Glomerular endothelial cell (primary cell): ENCODE data around the gene RPUSD1. TPM values are rescaled to one million over a fixed set of nuclear protein-coding genes. Genes with fewer than 3 reads are reported as not detected.

Experiments used
- DNase-seq: peaks from one replicate; pipeline ENCODE4 v3.0.0-alpha.2; 2011; ENCODE audit warnings: low read depth, low spot score; ENCODE audit errors: extremely low read depth
- total RNA-seq: library from RNA; depleted of rRNA; stranded (reverse); fragments of >200 nt; gene quantifications from 2 replicates; pipeline ENCODE4 v1.2.3, GENCODE V29; 2015

RPUSD1 gene
- total RNA-seq, 1 donor from 2014 or later, result 42.1 TPM

GRCh38 chr16:799948-800833 lies 12.0 kb upstream of the RPUSD1 start, which contains the start of gene GNG13:
TSS of gene GNG13 (minus strand) at chr16:800734. CDS start at chr16:799077, 1,657 bp downstream.
- no peak for DNase-seq

DNA sequence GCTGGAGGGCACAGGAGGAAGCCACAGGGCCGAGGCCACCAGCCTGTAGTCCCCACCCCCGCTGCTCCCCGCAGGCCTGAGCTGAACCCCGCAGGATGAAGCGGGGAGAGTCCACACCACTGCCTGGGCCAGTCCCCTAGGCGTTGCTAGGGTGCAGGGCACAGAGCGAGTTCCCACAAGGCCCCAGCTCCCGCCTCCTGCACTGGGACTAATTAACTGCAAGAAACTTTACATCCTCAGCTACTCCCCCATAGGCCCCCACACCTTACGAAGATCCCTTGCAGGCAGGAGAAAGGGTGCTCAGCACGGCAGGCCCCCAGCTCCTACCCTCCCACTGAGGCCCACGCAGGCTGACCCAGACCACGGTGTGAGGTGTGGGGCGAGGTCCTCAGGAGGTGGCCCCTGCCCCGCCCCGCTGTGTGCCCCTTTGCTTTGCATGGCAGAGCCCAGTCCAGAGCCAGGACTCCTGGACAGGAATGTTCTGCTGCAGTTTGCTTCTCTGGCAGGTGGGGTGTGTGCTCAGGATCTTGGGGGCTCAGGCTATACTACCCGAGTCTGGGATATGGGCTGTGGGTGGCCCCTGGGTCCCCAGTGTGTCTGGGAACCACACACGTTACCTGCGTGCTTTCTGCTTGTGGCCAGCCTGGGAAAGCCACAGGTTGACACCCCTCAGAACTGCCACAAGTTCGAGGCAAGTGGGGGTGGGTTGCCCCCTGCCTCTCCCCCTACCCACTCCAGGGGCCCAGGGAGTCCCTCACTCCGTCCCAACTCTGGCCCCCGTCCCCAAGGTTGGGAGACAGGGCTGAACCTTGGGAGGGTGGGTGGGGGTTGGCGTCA lies 11.1 kb upstream of the RPUSD1 start:
- DNase-seq, result no peak

- DNase-seq, result no peak
These were observed 10.5 kb upstream of the RPUSD1 start for GRCh38 chr16:798666-799065.

DNA sequence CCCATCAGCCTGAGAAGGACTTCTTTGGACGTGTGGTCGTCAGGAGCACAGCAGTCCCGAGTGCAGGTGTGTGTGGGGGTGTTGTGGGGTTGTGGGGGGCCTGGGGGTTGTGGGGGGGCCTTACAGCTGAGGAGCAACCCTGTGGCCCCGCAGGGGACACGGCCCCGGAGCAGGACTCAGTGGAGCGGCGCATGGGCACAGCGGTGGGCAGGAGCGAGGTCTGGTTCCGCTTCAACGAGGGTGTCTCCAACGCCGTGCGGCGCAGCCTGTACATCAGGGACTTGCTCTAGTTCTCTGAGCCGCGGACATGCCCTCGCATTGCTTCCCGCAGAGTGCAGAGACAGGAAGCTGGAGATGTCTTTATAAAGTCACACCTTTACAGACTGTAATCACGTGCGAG lies 9.5 kb upstream of the RPUSD1 start:
- DNase-seq, result no peak

DNA sequence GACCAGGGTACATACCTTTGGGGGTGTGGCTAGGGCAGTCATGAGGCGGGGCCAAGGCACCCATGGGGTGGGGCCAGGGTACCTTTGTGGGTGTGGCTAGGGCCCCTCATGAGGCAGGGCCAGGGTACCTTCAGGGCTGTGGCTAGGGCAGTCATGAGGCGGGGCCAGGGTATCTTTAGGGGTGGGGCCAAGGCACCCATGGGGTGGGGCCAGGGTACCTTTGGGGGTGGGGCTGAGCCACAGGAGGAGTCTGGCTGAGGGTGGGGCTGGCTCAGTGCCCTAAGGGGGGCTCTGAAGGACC lies 8.9 kb upstream of the RPUSD1 start:
- DNase-seq, result no peak

DNA sequence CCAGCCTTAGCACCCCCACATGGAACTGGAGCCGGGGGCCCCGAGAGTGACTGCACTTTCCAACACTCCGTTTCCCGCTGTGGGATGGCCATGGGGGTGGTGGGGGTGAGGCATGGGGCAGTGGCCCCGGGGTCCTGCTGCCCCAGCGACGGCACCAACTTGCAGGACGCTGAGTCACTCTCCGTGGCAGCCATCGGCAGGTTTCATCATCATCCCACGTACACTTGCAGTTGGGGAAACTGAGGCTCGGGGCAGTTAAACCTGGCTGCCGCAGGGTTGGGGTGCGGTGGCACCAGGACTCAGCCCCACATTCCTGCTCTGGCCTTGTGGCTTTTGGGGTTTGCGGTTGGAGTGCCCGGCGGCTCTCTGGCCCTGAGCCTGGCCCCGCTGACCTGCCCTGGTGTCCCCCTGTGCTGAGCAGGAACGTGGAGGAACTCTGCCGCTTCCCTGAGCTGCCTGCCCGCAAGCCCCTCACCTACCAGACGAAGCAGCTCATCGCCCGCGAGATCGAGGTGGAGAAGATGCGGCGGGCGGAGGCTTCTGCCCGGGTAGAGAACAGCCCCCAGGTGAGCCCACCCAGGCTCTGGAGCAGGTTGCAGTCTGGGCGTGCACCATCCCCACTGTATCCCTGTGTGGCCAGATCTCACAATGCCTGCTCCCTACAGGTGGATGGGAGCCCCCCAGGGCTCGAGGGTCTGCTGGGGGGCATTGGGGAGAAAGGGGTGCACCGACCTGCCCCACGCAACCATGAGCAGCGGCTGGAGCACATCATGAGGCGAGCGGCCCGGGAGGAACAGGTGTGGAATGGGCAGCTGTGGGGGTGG lies 8.3 kb upstream of the RPUSD1 start:
- no peak for DNase-seq

DNA sequence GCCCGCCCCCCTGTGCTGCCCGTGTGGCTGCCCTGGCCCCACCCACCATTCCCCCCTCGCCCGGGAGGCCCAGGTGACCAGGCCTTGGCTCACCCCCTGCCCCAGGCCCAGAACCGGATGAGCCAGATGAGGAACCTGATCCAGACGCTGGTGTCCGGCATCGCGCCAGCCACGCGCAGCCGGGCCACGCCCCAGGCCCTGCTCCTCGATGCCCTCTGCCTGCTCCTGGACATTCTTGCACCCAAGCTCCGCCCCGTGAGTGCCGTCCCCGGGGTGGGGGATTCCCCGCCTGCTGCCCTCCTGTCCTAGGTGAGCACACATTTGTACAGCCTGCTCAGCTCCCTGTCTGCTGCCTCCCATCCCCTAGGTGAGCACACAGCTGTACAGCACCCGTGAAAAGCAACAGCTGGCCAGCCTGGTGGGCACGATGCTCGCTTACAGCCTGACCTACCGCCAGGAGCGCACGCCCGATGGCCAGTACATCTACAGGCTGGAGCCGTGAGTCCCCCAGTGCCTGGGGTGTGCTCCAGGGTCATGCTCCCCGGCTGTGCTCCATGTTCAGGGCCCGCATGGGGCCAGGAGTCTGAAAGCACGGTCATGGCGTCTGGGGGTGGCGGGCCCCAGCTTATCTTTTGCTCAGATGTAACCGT lies 7.5 kb upstream of the RPUSD1 start:
- DNase-seq, result no peak

DNA sequence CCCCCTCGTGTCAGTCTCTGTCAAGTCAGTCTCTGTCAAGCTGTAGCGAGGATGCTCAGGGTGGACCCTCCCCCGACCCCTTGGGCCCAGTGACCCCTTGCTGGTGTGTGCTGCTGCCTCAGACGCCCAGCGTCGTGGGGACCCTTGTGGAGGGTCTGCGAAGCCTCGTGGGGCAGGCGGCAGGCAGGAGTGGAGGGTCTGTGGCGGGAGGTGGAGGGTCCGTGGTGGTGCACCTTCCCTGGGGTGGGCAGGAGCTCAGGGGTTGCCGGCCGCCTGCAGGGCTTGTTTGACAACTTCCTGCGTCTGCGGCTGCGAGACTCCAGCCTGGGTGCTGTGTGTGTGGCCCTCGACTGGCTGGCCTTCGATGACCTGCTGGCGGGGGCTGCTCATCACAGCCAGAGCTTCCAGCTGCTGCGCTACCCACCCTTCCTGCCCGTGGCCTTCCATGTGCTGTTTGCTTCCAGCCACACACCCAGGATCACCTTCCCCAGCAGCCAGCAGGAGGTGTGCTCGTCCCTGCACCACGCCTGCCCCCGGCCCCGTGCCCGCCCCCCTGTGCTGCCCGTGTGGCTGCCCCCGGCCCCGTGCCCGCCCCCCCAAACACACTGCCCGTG lies 6.8 kb upstream of the RPUSD1 start:
- no peak for DNase-seq

GRCh38 chr16:794091-794822 lies 6.1 kb upstream of the RPUSD1 start:
- DNase-seq, result no peak

DNA sequence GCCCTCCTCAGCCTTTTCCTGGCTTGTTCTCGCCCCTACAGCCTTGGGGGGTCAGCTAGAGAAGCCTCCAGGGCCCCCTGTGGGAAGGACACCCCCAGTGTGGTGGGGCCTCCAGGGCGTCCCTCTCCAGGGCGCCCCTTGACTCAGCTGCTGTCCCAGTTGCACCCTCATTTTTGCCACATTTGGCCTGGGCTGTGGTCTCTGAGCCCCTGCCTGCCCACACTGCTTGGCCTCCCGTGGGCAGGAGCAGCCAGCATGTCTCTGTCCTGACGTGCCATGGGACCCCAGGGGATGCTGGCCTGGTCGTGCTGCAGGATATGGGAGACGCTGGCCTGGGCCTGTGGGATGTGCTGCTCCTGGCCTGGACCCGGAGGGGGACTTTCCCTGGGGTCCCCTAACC lies 5.2 kb upstream of the RPUSD1 start:
- DNase-seq, result no peak

DNA sequence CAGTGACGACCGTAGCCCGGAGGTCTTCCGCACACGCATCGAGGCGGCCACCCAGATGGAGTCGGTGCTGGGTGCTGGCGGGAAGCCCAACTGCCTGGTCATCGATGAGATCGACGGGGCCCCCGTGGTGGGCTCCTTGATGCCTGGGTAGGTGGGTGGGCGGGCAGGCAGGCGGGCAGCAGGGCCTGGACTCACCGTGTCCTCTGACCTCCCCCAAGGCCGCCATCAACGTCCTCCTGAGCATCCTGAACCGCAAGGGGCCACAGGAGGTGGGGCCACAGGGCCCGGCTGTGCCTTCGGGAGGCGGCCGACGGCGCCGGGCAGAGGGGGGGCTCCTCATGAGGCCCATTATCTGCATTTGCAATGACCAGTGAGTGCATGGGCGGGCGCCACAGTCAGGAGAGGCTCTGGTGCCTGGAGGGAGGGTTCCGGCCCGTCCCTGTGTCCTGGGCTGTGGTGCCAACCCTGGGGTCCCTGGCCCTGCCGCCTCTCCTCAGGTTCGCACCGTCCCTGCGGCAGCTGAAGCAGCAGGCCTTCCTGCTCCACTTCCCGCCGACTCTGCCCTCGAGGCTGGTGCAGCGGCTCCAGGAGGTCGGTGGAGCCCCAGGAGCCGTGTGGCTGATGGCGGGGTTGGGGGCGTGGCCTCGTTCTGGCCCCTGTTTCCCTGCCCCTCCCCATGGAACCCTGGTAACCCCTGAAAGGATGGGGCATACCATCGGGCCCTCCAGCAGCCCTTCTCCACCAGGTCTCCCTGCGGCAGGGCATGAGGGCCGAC lies 4.2 kb upstream of the RPUSD1 start:
- DNase-seq, result no peak

GRCh38 chr16:791131-791530 lies 3.0 kb upstream of the RPUSD1 start:
- no peak for DNase-seq

GRCh38 chr16:790086-790485 lies 1.9 kb upstream of the RPUSD1 start:
- no peak for DNase-seq

DNA sequence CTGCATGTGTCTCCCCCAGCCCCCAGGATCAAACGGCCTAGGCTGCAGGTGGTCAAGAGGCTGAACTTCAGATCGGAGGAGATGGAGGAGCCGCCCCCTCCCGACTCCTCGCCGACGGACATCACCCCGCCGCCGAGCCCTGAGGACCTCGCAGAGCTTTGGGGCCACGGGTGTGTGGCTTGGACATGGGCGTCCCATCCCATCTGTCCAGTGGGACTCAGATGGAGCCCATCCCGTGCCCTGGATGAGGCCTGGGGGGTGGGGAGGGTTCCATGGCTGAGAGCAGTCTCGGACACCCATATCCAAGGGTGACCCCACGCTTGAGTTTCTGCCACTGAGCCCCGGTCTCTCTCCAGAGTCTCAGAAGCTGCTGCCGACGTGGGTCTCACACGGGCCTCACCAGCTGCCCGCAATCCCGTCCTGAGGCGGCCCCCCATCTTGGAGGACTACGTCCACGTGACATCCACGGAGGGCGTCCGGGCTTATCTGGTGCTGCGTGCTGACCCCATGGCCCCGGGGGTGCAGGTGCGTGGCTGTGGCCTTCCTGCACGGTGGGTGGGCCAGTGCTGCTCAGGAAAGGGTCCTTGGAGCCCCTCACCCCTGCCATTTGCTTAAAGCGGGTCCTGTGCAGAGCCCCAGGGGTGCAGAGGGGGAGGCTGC lies 1.1 kb upstream of the RPUSD1 start:
- no peak for DNase-seq

DNA sequence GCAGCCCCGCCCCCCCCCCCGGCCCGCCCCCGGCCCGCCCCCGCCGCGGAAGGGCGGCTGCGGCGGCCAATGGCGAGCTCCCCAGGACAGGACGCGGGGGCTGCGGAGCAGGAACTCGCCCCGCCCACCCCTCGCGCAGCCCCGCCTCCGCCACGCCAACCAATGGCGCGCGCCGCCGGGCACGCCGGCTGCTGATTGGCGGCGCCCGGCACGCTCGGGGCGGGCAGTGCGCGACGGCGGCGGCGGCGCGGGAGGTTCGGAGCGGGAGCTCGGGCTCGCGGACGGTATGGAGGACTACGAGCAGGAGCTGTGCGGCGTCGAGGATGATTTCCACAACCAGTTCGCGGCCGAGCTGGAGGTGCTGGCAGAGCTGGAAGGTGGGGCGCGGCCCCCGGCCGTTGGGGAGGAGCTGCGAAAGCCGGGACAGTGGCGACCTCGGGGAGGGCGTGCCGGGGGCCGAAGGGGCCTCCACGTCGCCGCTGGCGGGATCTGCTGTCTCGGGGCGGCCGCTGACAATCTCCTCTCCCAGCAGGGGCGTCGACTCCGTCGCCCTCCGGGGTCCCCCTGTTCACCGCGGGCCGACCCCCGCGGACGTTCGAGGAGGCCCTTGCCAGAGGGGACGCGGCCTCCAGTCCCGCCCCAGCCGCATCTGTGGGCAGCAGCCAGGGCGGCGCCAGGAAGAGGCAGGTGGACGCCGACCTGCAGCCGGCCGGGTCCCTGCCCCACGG lies 382 bp upstream of the RPUSD1 start, which contains the start of gene CHTF18:
TSS of gene CHTF18 (plus strand) at position 222 of the 728 bp plus-strand sequence. CDS start at position 287, 65 bp downstream.
- DNase-seq, result no peak

DNA sequence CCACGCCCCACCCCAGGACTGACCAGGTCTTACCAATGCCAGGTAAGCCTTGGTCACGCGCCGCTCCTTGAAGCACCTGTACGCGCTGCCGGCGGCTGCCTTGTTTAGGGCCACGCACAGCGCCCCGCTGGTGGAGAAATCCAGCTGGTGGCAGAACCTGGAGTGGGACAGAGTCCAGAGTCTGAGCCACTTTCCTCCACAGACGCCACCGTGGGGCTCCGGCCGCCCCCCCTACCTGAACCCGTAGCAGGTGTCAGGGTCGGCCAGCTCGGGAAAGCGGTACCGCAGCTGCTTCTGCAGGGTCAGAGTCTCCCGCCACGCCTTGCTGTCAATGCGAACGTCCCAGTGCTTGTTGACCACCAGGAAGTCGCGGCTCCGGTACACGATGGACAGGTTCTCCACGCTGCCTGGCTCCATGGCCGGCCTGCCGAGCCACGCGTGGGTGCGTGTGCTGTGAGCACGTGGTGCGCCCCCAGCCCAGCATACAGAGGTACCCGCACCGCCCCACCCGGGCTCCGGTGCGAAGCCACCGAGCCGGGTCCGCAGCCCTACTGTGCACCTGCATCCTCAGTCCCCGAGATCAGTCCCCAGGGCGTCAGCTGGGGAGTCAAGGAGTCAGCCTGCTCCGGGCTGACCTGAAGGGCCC lies 737 bp downstream of the RPUSD1 start:
- DNase-seq, result no peak
